ENCODE data around the gene RALGAPA2.

RALGAPA2 gene

GRCh38 chr20:20491110-20491783, 221.2 kb downstream of the RALGAPA2 start:
- peak in 1 of 2 donors; percentile 18 for DNase-seq

- DNase-seq = no peak
These were observed 221.8 kb downstream of the RALGAPA2 start for GRCh38 chr20:20490673-20491072.

- DNase-seq = no peak
These were observed 222.6 kb downstream of the RALGAPA2 start for GRCh38 chr20:20489648-20490341.

- DNase-seq = no peak
These were observed 223.4 kb downstream of the RALGAPA2 start for GRCh38 chr20:20489054-20489453.

GRCh38 chr20:20488388-20488787, 224.1 kb downstream of the RALGAPA2 start:
- DNase-seq = no peak

GRCh38 chr20:20487811-20488210, 224.6 kb downstream of the RALGAPA2 start:
- no peak for DNase-seq

GRCh38 chr20:20483328-20483727, 229.1 kb downstream of the RALGAPA2 start:
- DNase-seq = no peak

GRCh38 chr20:20482453-20482852, 230.0 kb downstream of the RALGAPA2 start:
- DNase-seq = no peak

GRCh38 chr20:20480689-20481088, 231.8 kb downstream of the RALGAPA2 start:
- no peak for DNase-seq

- DNase-seq = no peak
These were observed 232.3 kb downstream of the RALGAPA2 start for GRCh38 chr20:20480126-20480525.

- DNase-seq = no peak
These were observed 234.9 kb downstream of the RALGAPA2 start for GRCh38 chr20:20477444-20478041.

GRCh38 chr20:20476504-20476903, 235.9 kb downstream of the RALGAPA2 start:
- no peak for DNase-seq

- DNase-seq = no peak
These were observed 238.8 kb downstream of the RALGAPA2 start for GRCh38 chr20:20473657-20474056.

- no peak for DNase-seq
These were observed 239.7 kb downstream of the RALGAPA2 start for GRCh38 chr20:20472684-20473274.

GRCh38 chr20:20466341-20466879, 246.0 kb downstream of the RALGAPA2 start:
- no peak for DNase-seq

GRCh38 chr20:20465252-20465651, 247.2 kb downstream of the RALGAPA2 start:
- DNase-seq = peak; percentile 23 to 60

GRCh38 chr20:20463933-20464374, 248.5 kb downstream of the RALGAPA2 start:
- peak; percentile 54 to 84 for DNase-seq

- DNase-seq = no peak
These were observed 250.3 kb downstream of the RALGAPA2 start for GRCh38 chr20:20462185-20462584.

GRCh38 chr20:20461551-20461950, 250.9 kb downstream of the RALGAPA2 start:
- DNase-seq = no peak

GRCh38 chr20:20459726-20460125, 252.7 kb downstream of the RALGAPA2 start:
- no peak for DNase-seq

- no peak for DNase-seq
These were observed 254.9 kb downstream of the RALGAPA2 start for GRCh38 chr20:20457392-20458126.

GRCh38 chr20:20456741-20457140, 255.7 kb downstream of the RALGAPA2 start:
- DNase-seq = no peak

- DNase-seq = no peak
These were observed 256.5 kb downstream of the RALGAPA2 start for GRCh38 chr20:20455926-20456325.
